WERI-Rb-1 (cell line): ENCODE results near the gene SHISA9.

Source experiments
- DNase-seq: peaks from one replicate; pipeline ENCODE4 v3.0.0-alpha.2; 2020
- H3K27ac ChIP-seq: fragments of 250-450 bp; sonication (Bioruptor Pico); 2 replicates; pipeline ENCODE4 v1.5.1; 2020; ENCODE audit warnings: mild to moderate bottlenecking, moderate library complexity
- H3K27me3 ChIP-seq: fragments of 250-450 bp; sonication (Bioruptor Pico); 2 replicates; pipeline ENCODE4 v1.5.1; 2021; ENCODE audit warnings: mild to moderate bottlenecking, low read depth, moderate library complexity; ENCODE audit not compliant: insufficient read depth, severe bottlenecking
- H3K36me3 ChIP-seq: fragments of 250-450 bp; sonication (Bioruptor Pico); 2 replicates; pipeline ENCODE4 v1.5.1; 2020; ENCODE audit warnings: mild to moderate bottlenecking, moderate library complexity
- H3K4me3 ChIP-seq: 2 replicates; pipeline ENCODE4 v1.5.1; 2011; ENCODE audit warnings: low read depth, mild to moderate bottlenecking, control low read depth, low read length
- H3K9me3 ChIP-seq: fragments of 250-450 bp; sonication (Bioruptor Pico); 2 replicates; pipeline ENCODE4 v1.5.1; 2021; ENCODE audit warnings: mild to moderate bottlenecking, moderate library complexity; ENCODE audit not compliant: severe bottlenecking
- TF ChIP-seq, protein P1 (sequence below): IDR thresholded peaks from 2 replicates; pipeline ENCODE4 v1.5.1; 2011; ENCODE audit warnings: low read depth, mild to moderate bottlenecking, control low read depth, inconsistent platforms, low read length

SHISA9 gene

DNA sequence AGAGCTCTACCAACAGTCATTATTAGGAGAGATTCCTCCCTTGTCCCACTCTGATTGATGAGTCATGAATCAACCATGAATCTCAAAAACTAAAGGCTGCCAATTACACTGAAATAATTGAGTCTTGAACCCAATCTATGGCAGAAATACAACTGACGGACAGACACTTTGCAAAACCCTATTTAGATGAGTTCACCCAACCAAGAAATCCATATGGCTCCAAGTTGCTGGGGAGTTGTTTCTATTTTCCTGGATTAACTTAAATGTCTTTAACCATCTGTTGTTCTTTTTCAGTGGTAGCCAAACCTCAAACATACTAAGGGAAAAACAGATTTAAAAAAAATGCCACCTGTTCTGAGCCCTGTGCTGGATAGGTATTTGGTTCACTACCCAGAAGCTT lies 151.0 kb downstream of the SHISA9 start:
- Histone ChIP-seq H3K4me3 (no peak overlapping the region), H3K27me3 (no peaks in the 10 kb centered on the region), H3K27ac (peak overlapping the region; percentile 79), H3K36me3 (no peaks in the 10 kb centered on the region), H3K9me3 (peaks cover 3% of the 10 kb centered on the region)
- peak; percentile 31 for DNase-seq
- TF ChIP-seq, protein P1, sequence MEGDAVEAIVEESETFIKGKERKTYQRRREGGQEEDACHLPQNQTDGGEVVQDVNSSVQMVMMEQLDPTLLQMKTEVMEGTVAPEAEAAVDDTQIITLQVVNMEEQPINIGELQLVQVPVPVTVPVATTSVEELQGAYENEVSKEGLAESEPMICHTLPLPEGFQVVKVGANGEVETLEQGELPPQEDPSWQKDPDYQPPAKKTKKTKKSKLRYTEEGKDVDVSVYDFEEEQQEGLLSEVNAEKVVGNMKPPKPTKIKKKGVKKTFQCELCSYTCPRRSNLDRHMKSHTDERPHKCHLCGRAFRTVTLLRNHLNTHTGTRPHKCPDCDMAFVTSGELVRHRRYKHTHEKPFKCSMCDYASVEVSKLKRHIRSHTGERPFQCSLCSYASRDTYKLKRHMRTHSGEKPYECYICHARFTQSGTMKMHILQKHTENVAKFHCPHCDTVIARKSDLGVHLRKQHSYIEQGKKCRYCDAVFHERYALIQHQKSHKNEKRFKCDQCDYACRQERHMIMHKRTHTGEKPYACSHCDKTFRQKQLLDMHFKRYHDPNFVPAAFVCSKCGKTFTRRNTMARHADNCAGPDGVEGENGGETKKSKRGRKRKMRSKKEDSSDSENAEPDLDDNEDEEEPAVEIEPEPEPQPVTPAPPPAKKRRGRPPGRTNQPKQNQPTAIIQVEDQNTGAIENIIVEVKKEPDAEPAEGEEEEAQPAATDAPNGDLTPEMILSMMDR = no peak

DNA sequence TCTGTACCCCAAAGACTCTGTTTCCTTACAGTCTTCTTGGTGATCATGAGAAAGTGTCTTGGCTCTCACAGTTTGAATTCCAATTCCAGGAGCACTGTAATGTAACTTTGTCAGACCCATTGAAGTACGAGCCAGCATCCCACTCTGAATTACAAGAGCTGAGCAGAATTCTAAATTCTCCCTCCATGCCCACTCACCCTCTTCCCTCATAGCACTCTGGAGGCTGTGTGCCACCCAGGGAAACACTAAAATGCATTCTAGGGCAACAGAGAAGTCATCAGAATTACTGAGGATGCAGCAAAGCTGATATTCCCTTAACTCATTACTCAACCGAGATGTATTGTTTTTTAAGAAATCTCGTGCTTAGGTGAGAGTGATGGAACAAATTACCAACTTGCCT lies 154.1 kb downstream of the SHISA9 start:
- no peak overlapping the region for H3K27ac ChIP-seq
- H3K36me3 ChIP-seq = no peaks in the 10 kb centered on the region
- TF ChIP-seq, protein P1 = no peak
- peaks cover 3% of the 10 kb centered on the region for H3K9me3 ChIP-seq
- no peaks in the 10 kb centered on the region for H3K27me3 ChIP-seq
- DNase-seq = no peak
- no peak overlapping the region for H3K4me3 ChIP-seq

DNA sequence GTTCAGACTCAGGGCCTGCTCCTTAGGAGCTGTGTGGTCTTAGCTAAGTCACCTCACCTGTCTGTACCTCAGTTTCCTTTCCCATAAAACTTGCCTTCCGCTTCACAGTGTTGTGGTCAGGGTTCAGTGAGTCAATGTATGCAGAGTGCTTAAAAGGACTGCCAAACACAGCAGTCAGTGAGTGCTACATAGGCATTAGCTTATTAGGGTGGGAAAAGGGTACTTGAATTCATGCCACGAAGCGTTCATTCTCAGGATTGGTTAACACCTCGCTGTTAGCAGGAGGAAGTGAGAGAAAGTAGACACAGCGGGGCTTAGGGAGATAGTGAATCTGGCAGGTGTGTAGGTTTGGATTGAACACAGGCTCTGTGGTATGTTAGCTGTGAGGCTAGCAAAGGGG lies 155.2 kb downstream of the SHISA9 start:
- TF ChIP-seq, protein P1 = no peak
- no peak for DNase-seq
- H3K27ac ChIP-seq = no peak overlapping the region
- peaks cover 3% of the 10 kb centered on the region for H3K9me3 ChIP-seq
- H3K4me3 ChIP-seq = no peak overlapping the region
- no peaks in the 10 kb centered on the region for H3K27me3 ChIP-seq
- H3K36me3 ChIP-seq = no peaks in the 10 kb centered on the region

DNA sequence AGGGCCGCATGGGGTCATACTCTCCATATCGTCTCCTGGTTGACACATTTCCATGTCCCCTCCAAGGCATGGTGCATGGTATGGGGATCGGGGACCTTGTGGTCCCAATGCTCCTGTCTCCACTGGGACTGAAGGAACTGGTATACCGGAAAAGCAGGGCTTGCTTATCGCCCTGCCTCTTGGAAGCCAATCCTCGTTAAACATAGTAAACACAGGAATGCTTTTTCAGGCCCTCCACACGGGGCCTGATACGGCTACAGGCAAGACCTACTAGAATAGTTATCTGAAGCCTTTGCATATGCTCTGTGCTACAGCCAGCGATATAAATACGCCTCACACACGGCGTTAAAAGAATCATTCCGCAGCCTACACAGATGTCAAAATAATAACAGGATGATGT lies 159.5 kb downstream of the SHISA9 start:
- Histone ChIP-seq H3K9me3 (no peaks in the 10 kb centered on the region), H3K27ac (no peak overlapping the region), H3K4me3 (no peak overlapping the region), H3K27me3 (no peaks in the 10 kb centered on the region), H3K36me3 (no peaks in the 10 kb centered on the region)
- no peak for DNase-seq
- TF ChIP-seq, protein P1 = no peak

DNA sequence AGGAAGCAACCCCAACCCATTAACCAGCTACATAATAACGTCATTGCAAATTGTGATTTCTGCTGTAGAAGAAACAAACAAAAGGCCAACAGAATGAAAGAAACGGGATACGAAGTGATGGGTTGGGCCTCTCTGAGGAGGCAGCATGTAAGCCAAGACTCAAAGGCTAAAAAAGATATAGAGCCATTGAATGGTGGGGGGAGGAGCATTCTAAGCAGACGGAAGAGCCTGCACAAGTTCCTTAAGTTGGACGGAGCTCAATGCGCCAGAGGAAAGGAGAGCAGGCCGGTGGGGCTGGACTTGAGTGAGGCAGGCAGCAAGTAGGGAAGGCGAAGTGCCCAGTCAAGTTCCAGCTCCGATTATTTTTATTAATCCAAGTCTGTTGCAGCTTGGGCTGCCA lies 160.3 kb downstream of the SHISA9 start:
- H3K27me3 ChIP-seq = no peaks in the 10 kb centered on the region
- H3K27ac ChIP-seq = no peak overlapping the region
- no peaks in the 10 kb centered on the region for H3K36me3 ChIP-seq
- H3K9me3 ChIP-seq = no peaks in the 10 kb centered on the region
- H3K4me3 ChIP-seq = no peak overlapping the region
- TF ChIP-seq, protein P1 = no peak
- no peak for DNase-seq

DNA sequence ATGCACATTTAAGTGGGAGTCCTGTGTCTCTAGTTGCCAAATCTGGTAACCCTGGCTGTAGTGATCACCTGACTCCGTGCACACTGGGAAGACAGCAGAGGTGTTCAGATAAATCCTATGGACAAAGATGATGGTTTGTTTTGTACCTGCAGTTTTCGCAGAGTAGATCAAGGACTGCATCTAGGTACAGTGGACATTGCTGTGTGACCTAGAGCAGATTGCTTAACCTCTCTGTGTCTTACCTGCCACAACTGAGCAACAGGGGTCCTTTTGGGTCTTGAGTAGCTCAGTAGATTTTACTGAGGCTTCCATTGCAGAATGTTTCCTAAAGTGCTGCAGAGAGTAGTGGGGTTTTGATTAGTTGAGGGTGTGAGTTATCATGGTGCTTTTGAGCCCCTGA lies 160.8 kb downstream of the SHISA9 start:
- no peaks in the 10 kb centered on the region for H3K36me3 ChIP-seq
- H3K4me3 ChIP-seq = no peak overlapping the region
- H3K27ac ChIP-seq = no peak overlapping the region
- TF ChIP-seq, protein P1 = no peak
- no peaks in the 10 kb centered on the region for H3K27me3 ChIP-seq
- DNase-seq = no peak
- H3K9me3 ChIP-seq = no peaks in the 10 kb centered on the region
